ENCODE results near the gene APOD.

APOD gene

DNA sequence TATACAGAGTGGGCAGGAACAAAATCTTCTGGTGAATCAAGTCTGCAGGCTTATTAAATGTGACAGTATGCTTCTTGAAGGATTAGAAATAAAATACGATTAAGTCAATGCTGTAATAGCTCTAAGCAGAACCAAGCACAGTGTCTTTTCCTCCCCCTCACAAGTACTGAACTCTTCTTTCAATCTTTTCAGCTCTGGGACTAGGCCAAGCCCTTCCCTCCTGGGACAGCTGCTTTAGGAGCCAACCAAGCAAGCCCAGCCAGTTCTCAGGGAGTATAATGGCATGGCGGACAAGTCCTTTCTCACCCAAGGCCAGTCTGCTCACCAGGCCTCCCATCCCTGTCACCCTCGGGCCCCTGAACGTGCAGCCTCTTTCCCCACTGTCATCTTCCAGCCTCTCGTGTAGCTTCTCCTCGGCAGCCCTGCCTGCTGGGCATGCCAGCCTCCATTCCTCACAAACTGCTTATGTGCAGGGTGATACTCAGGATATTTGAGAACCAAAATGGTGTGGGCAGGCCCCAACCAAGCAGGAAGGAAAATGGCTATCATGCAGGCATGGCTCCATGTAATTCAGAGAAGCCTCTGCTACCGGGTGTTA is 32.3 kb downstream of the APOD start:
- no peak for DNase-seq

DNA sequence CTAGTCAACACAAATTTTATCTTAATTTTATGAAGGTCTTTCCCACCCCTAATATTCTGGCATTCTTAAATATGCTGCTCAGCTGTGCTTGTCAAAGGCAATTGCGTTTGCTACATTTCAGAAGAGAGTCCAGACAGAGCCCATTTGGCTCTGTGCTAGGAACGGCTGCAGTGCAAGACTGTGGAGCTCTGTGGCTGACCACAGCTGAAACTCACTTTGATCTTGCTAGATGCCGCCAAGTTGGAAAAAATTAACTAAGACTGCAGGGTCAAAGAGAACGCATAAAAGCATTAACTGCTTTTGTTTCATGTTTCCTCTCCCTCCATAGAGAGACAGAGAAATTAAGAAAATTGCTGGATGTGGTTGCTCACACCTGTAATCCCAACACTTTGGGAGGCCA is 33.0 kb downstream of the APOD start:
- DNase-seq: no peak

- no peak for DNase-seq
Measured at GRCh38 chr3:195549931-195550519, 33.7 kb downstream of the APOD start.

GRCh38 chr3:195548987-195549386 is 34.8 kb downstream of the APOD start:
- no peak for DNase-seq

DNA sequence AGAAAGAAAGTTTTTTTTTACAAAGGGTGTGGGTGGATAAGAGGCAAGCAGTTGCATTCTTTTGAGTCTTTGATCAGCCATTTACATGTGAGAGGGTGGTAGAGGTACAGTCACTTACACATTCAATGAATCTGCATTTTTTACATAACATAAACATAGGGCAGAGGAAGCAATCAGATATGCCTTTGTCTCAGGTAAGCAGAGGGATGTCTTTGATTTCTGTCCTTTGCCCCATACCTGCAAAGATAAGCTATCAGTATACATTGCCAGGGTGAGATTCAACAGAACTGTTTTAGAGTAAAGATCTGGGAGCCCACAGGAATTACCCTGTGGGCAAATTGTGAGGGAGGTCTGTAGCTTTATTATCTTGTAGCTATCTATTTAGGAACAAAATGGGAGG is 35.2 kb downstream of the APOD start:
- no peak for DNase-seq

DNA sequence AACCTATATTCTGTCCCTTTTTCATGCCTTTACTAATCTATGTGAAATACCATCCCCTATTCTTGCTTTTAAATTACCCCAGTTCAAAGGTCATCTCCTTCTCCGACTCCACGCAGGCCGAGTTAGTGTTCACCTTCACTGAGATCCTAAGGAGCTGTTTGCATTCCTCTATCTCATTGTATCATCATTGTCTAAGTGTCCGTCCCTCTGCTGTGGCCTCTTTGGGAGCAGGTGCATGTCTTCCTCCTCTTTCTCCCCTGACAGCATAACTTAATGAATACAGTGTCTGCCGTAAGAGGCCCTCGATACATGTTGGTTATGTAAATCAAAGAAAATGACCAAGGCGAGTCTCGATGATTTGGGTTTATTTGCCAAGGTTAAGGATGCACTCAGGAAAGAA is 35.7 kb downstream of the APOD start:
- no peak for DNase-seq

GRCh38 chr3:195546130-195546560 is 37.6 kb downstream of the APOD start:
- DNase-seq: peak; percentile 90

DNA sequence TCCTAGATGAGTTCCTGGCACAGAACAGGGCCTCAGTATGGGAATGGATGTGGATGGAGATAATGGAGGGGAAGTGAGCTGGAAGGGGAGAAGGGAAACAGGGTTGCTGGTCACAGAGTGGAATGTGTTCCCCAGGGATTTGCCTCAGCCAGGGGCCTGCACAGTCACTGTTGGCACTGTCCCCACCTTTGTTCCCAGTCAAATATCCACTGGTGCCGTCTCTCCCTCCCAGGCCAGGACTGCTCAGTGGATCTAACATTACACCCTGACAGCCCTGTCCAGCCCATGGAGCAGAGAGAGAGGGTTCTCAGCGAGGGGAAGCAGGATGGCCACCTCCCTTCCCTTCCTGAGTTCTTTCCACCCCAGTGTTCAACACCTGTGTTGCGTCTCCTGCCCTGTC is 39.1 kb downstream of the APOD start:
- peak; percentile 36 for DNase-seq

- DNase-seq: no peak
Measured at GRCh38 chr3:195544230-195544536, 39.6 kb downstream of the APOD start.

GRCh38 chr3:195543500-195544229 is 40.1 kb downstream of the APOD start:
- DNase-seq: no peak

- peak; percentile 89 for DNase-seq
Measured at GRCh38 chr3:195542698-195543499, 40.8 kb downstream of the APOD start, which contains the start of gene PPP1R2. TSS of gene PPP1R2 (minus strand) at chr3:195543325. CDS start at chr3:195543025, 300 bp downstream.

GRCh38 chr3:195542316-195542697 is 41.4 kb downstream of the APOD start:
- DNase-seq: no peak

- no peak for DNase-seq
Measured at GRCh38 chr3:195540511-195540910, 43.2 kb downstream of the APOD start.

GRCh38 chr3:195540027-195540426 is 43.7 kb downstream of the APOD start:
- DNase-seq: no peak

DNA sequence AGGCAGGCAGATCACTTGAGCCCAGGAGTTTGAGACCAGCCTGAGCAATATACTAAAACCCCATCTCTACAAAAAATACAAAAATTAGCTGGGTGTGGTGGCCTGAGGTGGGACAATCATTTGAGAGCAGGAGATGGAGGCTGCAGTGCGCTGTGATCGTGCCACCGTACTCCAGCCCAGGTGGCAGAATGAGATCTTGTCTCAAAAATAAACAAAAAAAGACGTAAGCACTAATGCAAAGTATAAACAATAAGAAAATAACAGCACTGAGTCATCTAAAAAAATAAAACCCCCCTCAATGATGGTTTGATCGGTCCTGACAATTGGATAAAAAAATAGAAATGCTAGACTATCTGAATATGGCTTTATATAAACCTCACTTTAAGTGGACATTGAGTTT is 44.3 kb downstream of the APOD start:
- DNase-seq: no peak

DNA sequence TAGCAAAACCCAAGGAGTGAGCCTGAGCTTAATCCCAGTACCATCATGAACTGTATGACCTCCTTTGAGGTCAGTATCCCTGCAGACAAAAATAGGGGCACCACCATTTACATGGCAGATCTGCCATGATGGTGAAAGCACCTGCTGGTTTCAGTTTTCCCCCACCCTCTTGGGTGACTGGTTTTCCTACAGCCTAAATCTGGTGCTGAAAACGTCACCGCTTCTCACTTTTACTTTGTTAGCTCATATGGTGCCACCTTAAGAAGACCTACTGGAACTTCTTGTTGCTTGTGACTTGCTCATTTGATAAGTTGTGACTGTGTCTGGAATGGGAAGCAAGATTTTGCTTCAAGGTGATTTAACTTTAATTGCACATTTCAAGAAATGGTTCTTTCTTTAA is 45.7 kb downstream of the APOD start:
- DNase-seq: no peak

- DNase-seq: no peak
Measured at GRCh38 chr3:195535293-195535692, 48.4 kb downstream of the APOD start.

- DNase-seq: no peak
Measured at GRCh38 chr3:195532834-195533233, 50.9 kb downstream of the APOD start.

- no peak for DNase-seq
Measured at GRCh38 chr3:195532345-195532744, 51.4 kb downstream of the APOD start.

DNA sequence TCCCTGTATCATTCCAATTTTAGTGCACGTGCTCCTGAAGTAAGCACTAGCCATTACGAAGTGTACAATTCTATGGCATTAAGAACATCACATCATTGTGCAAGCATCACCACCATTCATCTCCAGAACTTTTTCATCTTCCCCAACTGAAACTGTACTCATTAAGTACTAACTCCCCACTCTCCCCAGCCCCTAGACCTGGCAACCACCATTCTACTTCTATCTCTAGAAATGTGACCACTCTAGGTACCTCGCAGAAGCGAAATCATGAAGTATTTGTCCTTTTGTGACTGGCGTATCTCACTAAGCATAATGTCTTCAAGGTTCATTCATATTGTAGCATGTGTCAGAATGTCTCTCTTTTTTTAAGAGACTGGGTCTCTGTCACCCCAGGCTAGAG is 52.1 kb downstream of the APOD start:
- DNase-seq: no peak

- no peak for DNase-seq
Measured at GRCh38 chr3:195526492-195526891, 57.2 kb downstream of the APOD start.

DNA sequence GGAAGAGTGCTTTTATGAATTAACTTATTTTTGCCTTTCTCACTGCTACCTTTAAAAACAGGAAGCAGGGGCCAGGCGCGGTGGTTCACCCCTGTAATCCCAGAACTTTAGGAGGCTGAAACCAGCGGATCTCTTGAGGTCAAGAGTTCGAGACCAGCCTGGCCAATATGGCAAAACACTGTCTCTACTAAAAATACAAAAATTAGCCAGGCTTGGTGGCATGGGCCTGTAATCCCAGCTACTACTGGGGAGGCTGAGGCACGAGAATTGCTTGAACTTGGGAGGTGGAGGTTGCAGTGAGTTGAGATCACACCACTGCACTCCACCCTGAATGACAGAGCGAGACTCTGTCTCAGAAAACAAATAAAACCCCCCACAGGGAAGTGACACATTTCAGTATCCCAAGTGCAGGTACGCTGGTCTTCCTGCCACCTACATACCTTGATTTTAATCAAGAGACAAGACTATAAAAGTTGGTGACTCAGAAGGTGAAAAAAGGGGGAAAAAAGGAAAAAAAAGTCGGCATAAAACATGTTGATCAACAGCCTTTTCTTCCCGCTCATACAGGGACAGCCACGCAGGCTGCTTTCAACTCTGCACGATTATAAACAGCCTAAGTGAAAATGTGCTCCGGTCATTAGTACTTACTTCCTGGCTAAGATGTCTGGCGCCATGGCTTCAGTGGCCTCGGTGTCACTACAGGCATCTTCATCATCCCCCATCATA is 59.4 kb downstream of the APOD start:
- DNase-seq: no peak
